GM18502 (cell line): ENCODE data around the gene TALDO1.

Experiments used
- ATAC-seq: cut with Tn5 transposase; IDR thresholded peaks from one replicate; pipeline ENCODE4 v1.9.1; 2021; ENCODE audit warnings: mild to moderate bottlenecking; ENCODE audit not compliant: unreplicated experiment, poor library complexity

Gene TALDO1

DNA sequence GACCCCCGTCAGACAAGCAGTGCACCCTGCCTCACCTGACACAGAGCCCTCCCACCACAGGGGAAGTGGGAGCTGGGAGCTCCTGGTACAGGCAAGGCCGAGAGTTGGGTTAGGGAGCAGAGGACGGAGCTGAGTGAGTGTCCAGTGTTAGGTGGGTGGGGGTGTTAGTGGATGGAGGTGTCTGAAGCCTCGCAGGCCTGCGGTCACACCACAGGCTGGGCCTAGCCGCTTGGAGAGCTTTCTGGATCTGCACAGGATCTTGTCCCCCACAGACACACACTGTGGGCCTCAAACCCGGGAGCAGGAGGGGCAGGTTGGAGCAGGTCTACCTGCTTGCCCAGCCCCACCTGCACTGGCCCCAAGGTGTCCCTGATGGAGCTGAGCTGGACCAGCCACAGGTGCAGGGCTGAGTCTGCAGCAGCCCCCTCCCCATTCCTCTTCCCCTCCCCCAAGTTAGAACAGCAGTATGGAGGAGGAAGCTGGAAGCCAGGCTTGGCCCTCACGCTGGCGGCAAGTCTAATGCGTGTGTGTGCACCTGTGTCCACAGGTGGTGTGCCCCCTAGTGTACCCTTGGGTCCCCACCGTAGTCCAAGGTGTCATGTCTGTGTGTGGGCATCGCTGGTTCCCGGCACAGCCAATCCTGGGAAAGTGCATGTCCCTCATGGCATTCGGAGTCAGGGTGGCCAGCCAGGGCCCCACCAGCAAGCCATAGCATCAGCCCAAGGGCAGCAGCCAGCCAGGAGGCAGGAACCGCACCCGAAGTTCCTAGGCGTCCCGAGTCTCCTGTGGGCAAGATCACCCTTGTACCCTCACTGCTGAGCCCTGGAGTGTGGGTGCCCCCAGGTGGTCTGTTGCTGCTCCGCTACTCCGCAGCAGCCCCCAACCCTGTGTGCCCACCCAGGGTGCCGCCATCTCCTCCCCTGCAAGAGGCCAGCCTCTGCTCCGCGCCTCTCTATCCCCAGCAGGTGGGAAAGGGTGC, 32.0 kb downstream of the TALDO1 start:
- no peak for ATAC-seq

DNA sequence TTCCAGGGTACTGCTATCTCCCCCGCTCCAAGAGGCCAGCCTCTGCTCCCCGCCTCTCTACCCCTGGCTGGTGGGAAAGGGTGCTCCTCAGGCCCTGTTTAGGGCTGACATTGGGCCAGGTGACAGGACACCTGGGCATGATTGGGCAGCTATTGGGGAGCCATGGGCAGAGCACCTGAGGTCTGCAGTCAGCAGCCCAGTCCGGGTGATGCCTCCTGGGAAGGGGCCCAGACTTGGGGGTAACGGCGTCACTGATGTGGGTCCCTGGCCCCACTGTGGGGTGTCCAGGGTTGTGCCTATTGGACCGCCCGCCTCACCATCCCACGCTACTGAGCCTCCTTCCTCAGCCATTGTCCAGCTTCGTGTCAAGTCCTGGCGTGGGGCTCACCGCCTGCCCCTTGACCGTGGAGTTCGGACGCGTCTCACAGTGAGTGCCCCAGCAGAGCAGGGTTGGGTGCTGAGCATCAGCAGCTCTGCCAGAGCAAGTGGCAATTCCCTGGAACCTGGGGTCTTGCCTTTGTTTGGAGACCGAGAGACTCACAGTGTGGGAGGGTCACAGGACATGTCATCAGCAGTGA, 32.8 kb downstream of the TALDO1 start:
- no peak for ATAC-seq

DNA sequence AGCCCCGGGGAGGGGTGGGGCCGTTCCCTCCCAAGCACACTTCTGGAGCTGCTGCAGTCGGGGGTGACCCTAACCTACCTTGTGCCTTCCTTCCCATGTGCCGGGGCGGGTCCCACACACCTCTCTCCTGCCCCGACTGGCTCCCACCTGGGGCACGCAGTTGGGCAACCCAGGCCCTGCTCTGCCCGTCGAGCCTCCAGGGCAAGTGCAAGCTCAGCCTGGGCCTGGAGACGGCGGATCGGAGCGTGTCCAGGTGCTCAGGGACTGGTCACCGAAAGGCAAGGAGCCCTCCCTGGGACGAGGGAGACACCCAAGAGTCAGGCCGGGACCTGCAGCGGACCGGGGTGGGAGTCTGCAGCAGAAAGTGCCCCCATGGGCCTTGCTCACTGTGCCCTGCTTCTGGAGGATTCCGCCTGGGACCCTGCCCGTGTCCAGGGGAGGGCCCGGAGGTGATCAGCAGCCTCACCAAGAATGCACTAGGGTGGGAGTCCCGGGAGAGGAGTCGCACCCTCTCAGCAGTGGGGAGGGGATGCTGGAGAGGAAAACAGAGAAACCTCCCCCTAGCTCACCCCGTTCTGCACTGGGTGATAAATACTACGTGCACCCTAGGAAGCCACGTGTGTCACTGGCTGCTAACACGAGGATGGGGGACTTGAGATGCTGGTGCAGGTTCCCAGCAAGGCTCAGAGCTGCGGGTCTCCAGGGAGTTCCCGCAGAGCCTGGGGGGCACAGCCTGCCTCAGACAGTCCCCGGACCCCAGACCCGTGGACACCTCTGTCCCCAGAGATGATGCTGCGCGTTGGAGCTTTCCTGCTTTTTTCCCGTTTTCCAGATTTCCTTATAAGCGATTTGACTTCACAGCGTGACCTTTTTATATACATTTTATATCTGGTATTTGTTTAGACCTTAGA, 35.3 kb downstream of the TALDO1 start:
- no peak for ATAC-seq

DNA sequence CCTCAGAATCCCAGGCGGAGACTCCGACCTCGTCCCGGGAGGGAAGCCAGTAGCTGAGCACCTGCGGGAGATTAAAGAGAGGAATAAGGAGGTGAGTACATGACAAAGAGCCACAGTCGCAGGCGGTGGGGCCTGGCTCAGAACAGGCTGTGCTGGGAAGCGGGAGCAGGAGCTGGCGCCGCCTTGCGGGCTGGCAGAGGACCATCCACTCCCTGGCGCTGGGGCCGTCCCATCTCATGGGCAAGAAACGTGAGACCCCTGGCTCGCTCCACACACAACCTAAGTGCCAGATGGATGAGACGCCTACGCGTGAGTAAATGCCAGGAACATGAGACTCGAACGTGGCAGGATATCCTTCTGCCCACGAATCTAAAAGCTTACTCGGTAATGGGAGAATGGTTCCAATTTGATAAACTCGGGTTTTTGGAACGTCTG, 36.3 kb downstream of the TALDO1 start:
- ATAC-seq = no peak

DNA sequence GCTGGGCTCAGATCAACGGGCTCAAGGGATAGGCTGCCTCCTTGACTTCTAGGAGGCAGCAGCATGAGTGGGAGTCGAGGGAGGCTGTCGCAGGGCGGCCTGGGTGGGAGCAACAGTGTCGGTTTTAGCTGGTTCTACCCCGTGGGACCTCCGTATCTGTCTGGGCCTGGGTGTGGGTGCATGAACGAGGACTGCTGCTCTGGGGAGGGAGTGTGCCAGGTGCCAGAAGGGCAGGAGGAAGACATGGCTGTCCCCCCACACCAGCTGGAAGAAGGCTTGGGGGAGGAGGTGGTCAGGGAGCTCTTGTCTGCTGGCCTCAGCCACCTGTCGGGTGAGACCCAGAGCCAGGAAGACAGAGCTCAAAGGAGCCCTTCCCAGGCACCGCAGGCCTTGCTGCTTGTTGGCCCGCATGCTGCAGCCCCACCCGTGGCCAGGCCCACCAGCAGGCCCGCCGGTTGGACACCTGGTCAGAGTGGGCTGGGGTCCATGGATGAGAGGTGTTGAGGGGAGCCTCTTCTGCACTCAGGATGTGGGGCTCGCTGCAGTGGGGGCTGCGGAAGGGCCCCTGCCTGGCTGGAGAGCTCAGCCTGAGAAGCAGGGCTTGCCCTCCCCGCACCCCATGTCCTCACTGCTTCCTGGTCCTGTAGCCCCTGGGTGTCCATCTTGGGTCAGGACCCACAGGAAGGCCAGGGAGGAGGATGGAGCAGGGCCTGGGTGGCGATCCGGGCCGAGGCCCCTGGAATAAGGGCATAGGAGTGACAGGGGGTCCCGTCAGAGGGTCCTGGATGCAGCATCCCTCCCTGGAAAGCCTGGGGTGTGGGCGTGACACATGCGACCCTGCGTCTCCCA, 39.2 kb downstream of the TALDO1 start:
- ATAC-seq = no peak

DNA sequence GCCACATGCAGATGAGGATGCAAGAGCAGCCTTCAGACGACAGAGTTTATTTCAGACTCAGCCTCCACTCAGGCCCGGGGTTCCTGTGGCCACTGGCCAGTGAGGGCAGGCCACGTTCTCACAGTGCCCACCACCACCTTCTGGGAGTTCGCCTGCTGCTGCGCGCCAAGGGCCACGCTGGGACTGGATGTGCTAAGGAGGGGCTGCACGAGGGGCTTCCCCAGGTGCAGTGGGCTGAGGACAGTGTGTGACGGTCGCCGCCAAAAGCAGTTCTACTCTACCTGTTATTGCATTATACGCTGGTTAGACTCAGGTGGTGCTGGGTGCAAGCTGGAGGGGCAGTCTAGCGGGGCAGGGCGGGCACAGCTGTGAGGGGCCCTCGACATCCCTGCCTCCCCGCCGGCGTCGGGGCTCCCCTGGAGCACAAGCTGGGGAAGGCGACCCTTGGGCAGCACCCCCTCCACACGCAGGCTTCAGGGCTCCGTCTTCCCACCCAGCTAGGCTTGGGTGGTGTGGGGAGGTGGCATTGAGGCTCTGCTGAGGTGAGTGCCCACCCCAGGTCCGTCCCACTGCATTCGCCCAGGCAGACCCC, 39.9 kb downstream of the TALDO1 start:
- no peak for ATAC-seq

DNA sequence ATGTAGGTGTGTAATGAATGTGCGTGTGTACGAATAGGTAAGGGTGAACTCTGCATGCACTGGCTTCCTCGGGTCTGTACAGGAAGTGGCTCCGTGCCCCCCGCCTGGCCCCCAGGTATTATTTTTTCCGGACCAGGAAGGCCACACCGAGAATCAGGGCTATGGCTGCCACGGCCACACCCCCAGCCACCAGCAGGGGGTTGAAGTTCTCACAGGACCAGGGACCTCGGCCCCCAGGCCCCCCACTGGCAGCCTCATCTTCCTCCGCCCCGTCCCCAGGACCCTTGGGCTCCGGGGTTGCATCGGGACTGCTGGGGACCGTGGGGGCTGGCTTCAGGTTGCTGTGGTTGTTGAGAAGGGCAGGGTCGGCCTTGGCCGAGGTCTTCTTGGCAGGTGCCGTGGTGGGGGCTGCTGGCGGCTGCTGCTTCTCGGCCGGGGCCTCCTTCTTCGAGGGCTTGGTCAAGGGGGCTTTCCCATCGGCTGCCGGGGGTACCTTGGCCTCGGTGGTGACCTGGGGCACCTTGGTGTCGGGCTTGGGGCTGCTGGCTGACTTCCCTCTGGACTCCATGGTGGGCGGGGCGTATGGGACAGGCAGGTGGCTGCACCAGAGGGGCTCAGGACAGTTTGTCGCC, 40.9 kb downstream of the TALDO1 start:
- ATAC-seq = no peak

DNA sequence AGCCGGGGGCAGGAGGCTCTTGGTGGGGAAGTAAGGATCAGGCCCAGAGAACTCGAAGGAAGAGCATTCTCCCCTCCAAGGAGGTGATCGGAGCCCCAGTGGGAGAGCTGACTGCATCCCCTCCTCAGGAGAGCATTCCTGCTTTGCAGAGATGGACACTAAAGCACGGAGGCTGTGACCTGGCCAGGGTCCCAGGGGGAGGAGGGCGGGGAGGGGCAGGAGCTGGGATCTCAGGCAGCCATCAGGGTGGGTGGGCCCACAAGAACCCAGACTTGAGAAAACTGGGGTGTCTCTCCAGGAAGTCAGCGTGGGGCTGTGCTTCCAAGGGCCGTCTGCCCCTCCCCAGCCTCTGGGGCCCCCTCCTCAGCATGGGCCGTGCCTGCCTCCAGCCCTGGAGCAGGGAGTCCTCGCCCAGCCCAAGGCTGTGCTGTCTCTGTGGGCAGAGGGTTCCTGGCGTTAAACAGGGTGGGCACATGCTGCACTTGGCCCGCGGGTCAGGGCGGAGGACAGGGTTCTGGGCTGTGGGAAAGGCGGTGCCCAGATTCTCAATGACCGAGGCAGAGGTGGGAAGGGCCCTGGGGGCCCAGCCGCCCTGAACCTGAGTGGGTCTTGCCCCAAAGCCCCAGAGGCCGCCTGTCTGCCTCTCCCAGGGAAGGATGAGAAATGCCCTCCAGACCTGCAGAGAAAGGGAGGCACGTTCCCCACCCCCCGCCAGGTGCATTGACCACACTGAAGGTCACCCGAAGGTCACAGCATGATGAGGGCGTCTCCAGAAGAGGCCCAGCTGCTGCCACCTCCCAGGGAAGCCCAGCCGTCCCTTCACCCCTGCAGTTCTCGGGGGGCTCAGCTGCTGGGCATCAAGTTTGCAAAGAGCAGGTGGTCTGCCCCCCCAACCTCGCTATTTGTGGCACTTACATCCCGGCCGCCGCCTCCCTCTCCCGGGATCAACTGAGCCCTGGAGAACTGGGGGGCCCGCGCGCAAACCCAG, 42.0 kb downstream of the TALDO1 start:
- ATAC-seq = no peak

DNA sequence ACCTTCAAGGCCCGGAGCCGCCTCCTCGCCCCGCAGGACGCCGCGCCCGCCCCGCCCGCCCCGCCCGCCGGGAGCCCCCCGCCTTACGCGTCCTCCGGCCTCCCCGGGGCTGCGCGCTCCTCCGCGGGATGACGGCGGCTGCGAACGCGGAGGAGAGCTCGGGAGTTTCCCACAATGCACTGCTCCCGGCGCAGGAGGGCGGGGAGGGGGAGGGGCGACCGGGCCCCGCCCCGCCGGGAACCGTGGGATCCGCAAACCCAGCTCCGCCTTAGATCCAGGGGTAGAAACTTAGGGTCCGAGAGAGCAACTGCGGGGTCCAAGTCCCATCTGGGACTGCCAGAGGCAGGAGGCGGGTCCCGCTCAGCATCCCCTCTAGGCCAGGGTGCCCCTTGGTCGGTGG, 42.7 kb downstream of the TALDO1 start, which contains the start of gene CEND1:
CEND1 (minus strand) TSS at position 148 of the 400 bp plus-strand sequence. CDS start 1,514 bp downstream, outside the sequence.
- no peak for ATAC-seq

DNA sequence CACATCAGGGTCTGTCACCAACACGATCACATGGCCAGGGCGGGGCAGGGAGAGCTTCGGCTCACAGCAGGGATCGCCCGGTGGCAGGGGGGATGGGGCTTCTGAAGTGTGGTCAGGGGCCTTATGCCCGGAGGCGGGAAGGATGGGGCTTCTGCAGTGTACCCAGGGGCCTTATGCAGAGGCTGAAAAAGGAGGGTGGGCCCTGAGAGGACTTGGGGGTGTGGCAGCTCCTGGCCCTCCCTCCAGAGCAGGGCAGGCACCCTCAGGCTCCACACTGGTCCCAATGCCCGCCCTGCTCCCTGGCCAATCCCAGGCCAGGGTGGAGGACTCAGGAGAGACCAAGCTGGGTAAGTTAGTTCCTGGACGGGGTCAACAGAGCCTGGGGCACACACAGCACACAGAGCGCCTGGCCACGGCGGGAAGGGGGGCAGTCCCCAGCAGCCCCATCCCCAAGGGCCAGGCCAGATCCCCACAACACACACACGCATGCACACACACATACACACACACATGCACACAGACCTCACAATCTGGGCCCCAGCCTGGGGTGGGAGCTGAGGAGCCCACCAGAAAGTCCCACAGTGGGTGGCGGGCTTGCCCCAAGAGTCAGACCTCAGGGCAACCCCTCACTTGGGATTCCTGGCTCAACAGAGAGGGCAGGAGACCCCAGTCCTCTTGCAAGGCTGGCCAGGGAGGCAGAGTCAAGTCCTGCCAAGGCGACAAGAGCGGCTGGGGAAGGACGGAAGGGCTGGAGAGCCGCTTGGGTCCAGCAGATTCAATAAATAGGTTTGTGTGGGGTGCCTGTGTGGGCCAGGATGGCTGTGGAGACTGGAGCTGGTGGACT, 43.7 kb downstream of the TALDO1 start:
- no peak for ATAC-seq

DNA sequence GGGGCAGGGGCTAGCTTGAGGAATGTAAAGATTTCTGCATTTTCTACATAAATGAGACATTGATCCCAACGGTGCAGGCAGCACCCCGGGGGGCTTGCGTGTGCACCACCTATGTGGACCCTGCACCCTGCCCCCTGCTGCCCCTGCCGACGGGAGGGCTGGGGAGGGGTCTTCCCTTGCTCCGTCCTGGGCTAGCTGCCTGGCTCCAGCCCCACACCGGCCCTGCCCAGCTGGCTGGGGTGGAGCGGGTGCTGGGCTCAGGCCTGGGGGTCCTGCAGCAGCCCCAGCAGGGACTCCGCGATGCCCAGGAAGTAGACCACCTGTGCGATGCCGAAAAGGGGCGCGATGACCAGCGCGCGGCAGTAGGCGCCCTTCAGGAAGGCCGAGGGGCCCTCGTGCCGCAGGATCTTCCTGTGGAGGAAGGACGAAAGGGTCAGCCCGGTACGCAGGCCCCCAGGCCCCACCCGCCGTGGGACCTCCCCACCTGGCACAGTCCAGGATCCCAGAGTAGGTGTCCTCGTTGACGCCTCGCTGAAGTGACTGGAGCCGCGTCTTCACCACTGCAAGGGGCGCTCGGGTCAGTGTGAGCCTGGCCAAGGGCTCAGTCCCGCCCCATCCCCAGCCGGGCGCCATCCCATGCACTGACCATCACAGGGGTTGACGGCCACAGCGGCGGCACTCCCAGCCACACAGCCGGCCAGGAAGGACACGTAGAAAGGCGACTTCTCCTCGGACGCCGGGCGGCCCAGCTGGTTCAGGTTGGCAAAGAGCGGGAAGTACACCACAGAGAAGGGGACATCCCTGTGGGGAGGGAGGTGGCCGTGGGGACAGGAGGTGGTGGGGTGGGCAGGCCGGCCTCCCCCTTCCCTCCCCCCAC, 44.6 kb downstream of the TALDO1 start:
- ATAC-seq = no peak

DNA sequence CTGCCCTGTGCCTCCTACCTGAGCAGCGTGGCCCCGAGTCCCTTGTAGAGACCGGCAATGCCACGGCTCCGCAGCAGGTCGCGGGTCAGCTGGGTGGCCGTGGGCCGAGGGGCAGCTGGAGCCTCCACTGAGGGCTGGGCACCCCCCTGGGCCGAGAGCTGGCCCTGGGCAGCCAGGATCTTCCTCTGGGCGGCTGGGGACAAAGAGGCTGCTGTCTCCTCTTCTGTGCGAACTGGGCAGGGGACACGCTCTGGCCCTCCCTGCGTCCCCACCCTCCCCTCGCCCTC, 45.2 kb downstream of the TALDO1 start:
- no peak for ATAC-seq

DNA sequence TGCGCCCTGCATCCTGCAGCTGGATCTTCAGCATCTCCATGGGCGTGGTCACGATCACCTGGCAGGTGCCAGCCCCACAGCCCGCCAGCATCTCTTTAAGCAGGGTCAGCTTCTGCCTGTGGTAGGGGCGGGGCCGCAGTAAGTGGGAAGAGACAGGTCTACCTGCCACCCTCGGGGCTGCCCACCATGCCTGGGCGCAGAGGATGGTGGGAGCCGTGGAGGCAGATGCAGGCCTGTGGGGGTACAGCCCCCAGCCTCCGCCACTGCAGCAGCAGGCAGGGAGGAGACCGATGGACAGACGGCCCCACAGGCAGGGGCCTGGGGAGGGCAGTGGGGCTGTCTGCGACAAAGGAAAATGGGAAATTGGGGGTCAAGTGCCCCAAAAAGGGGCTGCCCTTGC, 45.6 kb downstream of the TALDO1 start:
- no peak for ATAC-seq

DNA sequence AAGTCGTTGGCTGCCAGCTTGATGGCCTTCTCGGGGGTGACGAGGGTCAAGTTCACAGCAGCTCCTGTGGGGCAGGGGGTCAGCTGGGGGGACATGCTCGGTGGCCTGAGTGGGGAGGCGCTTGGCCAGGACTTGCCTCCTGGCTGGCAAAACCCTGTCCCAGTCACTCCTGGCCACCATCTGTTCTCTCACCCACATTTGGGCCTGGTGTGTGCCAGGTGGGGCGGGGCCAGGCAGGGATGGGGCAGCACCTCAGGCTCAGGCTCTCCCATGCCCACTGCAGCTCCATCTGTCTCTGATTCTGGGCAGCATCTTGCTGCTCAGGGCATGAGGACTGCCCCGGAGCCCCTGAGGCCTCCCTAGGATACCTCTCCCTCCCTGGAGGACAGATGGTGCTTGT, 46.3 kb downstream of the TALDO1 start:
- no peak for ATAC-seq

DNA sequence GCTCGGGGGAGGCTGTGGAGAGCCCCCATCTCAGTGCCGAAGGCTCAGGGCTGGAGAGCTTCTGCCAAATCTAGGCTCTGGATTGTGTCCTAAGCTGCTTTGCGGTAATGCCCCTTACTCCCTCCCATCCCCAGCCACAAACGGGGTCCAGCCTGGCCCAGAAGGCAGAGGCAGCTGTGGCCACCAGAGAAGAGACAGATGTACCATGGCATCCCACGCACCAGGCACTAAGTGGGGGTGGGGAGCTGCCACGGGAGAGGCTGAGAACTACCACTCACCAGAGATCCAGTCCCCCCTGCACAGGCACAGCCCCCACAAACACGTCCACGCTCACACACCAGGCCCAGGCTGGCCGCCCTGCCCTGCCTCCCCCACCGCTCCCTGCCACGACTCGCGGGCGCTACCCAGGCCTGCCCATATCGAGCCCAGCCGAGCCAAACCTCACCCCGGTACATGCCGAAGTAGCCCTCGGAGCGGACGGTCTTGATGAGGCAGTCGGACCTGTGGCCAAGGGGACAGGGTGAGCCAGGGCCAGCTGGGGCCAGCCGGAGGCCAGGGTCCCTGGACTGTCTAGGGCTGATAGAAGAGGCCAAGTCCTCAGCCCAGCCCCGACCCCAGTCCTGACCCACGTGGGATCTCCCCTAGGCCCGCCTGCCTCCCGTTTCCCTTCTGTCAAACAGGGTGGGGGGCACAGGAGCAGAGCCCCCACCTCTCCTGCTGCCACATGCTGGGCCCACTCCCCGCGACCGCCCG, 46.9 kb downstream of the TALDO1 start:
- no peak for ATAC-seq
